Type B pancreatic cell (in vitro differentiated cells): ENCODE data around the gene DPP6. TPM values are rescaled to one million over a fixed set of nuclear protein-coding genes. Genes with fewer than 3 reads are reported as not detected.

Source experiments
- DNase-seq: peaks from one replicate; pipeline ENCODE4 v3.0.0; 2021; ENCODE audit warnings: mixed read lengths; ENCODE audit not compliant: unreplicated experiment; ENCODE audit errors: extremely low spot score
- H3K27ac Mint-ChIP-seq: 2 replicates; pipeline ENCODE4 v1.8.0; 2021; ENCODE audit warnings: mild to moderate bottlenecking, mixed read lengths
- H3K27me3 Mint-ChIP-seq: 2 replicates; pipeline ENCODE4 v1.8.0; 2021; ENCODE audit warnings: mixed read lengths
- H3K36me3 Mint-ChIP-seq: 2 replicates; pipeline ENCODE4 v1.8.0; 2021; ENCODE audit warnings: mixed read lengths
- H3K4me1 Mint-ChIP-seq: one replicate; pipeline ENCODE4 v1.8.0; 2021; ENCODE audit warnings: mixed read lengths; ENCODE audit not compliant: unreplicated experiment
- H3K4me3 Mint-ChIP-seq: 2 replicates; pipeline ENCODE4 v1.8.0; 2021; ENCODE audit warnings: mild to moderate bottlenecking, mixed read lengths
- H3K9me3 Mint-ChIP-seq: 2 replicates; pipeline ENCODE4 v1.8.0; 2021; ENCODE audit warnings: mixed read lengths
- total RNA-seq: library from RNA; stranded (reverse); gene quantifications from 2 replicates; pipeline ENCODE4 v1.2.1, GENCODE V29; 2021; ENCODE audit warnings: low replicate concordance
- TF ChIP-seq, protein P1 (sequence below): fragments of 200-600 bp; sonication (generic); conservative IDR thresholded peaks from 2 replicates; pipeline ENCODE4 v1.5.0; 2021; ENCODE audit warnings: antibody characterized with exemption, mild to moderate bottlenecking

Gene DPP6
- total RNA-seq, 1 donor from 2014 or later: 4.1 TPM

DNA sequence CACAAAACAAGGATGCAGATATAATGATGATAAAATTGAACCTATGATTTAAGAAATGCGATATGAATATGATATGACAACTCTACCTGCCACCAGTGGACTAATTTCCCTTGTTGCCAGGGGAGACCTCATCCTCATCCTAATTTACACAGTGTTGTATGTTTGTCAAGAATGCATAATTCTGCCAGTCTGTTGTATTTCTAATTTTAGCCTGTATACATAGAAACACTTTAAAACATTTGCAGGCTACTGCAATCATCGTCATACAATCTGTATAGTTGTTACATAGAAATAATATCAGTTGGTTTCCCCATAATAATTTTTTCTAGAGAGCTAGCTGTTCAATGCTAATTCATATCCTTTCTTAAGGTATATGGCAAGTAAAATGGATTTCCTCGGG lies 274.2 kb downstream of the DPP6 start:
- H3K9me3 Mint-ChIP-seq: peaks cover 4% of the 10 kb centered on the region
- H3K4me3 Mint-ChIP-seq: no peak overlapping the region
- no peaks in the 10 kb centered on the region for H3K36me3 Mint-ChIP-seq
- H3K27me3 Mint-ChIP-seq: peaks cover 3% of the 10 kb centered on the region
- TF ChIP-seq, protein P1, sequence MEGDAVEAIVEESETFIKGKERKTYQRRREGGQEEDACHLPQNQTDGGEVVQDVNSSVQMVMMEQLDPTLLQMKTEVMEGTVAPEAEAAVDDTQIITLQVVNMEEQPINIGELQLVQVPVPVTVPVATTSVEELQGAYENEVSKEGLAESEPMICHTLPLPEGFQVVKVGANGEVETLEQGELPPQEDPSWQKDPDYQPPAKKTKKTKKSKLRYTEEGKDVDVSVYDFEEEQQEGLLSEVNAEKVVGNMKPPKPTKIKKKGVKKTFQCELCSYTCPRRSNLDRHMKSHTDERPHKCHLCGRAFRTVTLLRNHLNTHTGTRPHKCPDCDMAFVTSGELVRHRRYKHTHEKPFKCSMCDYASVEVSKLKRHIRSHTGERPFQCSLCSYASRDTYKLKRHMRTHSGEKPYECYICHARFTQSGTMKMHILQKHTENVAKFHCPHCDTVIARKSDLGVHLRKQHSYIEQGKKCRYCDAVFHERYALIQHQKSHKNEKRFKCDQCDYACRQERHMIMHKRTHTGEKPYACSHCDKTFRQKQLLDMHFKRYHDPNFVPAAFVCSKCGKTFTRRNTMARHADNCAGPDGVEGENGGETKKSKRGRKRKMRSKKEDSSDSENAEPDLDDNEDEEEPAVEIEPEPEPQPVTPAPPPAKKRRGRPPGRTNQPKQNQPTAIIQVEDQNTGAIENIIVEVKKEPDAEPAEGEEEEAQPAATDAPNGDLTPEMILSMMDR: no peak
- H3K27ac Mint-ChIP-seq: no peak overlapping the region
- no peak for DNase-seq
- H3K4me1 Mint-ChIP-seq: no peaks in the 10 kb centered on the region

DNA sequence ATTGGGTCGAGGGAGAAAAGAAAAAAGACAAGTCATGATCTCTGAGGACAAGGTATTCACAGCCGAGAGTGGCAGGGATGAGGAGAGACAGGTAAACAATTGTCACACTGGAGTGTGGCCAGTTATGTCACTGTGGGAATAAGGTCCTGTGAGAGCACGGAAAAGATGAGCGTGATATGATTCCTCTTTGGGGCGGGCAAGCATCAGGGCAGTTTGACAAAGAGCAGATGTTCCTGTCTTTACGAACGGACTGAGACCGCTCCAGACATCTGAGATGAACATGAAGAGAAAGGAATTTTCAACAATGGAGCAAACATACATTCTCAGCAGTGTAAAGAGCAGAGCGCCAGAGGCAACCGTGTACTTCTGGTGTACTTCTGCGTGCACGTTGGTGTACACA lies 278.1 kb downstream of the DPP6 start:
- TF ChIP-seq, protein P1: no peak
- no peak for DNase-seq
- no peak overlapping the region for H3K4me3 Mint-ChIP-seq
- no peaks in the 10 kb centered on the region for H3K4me1 Mint-ChIP-seq
- H3K27me3 Mint-ChIP-seq: peaks cover 3% of the 10 kb centered on the region
- H3K27ac Mint-ChIP-seq: no peak overlapping the region
- peaks cover 4% of the 10 kb centered on the region for H3K9me3 Mint-ChIP-seq
- H3K36me3 Mint-ChIP-seq: no peaks in the 10 kb centered on the region

DNA sequence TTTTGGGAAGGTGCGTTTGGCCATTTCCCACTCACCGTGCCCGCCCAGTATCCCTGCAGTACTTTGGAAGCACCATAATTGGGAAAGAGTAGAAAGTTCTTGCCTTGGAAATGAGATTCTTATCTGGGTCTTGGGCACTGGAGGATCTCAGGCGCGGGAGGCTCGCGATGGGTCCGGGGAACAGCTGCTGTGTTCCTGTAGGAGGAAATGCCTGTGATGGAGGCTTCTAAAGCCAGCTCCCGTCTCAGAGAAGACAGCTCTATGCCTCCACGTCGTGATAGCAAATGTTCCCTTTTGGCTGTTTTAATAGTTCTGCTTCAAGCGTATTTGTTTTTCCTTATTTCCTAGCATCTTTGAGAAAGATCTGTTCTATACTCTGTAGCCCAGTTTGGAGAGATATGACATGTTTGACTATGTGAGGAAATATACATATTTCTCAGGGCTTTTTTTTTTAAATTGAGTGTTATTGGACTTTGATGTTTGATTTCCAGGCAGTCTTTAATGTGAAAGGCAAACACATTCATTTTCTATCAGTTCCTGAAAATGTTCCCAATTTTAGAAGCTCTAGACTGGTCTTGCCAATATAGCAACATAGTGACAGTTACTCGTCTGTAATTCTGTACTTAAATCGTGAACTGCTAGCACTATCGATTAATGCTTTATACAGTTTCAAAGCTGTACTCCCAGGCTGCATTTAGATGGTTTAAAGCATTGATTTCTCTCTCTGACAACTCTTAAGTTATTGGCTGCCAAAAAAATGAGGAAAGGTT lies 280.8 kb downstream of the DPP6 start:
- Mint-ChIP-seq H3K27ac (no peak overlapping the region), H3K9me3 (peaks cover 4% of the 10 kb centered on the region), H3K36me3 (no peaks in the 10 kb centered on the region), H3K4me3 (no peak overlapping the region), H3K27me3 (peaks cover 6% of the 10 kb centered on the region), H3K4me1 (no peaks in the 10 kb centered on the region)
- no peak for DNase-seq
- TF ChIP-seq, protein P1: no peak

DNA sequence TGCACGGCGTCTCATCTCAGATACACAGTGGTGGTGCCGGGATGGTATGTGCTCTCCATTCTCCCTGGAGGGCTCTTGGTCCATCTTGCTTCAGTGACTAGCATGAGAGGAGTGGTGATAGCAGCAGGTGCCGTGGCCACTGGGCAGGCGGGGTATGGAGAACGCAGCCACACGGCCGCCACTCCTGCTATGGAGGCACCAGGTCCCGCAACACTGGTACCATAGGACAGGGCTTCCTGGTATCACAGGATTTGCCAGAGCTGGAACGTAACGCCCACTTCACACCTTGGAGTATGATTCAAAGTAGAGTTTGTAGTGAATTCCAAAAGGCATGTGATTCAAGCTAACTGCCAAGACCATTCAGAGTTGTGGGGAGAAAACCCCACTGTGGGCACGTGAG lies 284.1 kb downstream of the DPP6 start:
- Mint-ChIP-seq H3K4me3 (no peak overlapping the region), H3K27me3 (peaks cover 6% of the 10 kb centered on the region), H3K9me3 (no peaks in the 10 kb centered on the region), H3K36me3 (no peaks in the 10 kb centered on the region), H3K4me1 (no peaks in the 10 kb centered on the region), H3K27ac (no peak overlapping the region)
- no peak for DNase-seq
- TF ChIP-seq, protein P1: no peak

DNA sequence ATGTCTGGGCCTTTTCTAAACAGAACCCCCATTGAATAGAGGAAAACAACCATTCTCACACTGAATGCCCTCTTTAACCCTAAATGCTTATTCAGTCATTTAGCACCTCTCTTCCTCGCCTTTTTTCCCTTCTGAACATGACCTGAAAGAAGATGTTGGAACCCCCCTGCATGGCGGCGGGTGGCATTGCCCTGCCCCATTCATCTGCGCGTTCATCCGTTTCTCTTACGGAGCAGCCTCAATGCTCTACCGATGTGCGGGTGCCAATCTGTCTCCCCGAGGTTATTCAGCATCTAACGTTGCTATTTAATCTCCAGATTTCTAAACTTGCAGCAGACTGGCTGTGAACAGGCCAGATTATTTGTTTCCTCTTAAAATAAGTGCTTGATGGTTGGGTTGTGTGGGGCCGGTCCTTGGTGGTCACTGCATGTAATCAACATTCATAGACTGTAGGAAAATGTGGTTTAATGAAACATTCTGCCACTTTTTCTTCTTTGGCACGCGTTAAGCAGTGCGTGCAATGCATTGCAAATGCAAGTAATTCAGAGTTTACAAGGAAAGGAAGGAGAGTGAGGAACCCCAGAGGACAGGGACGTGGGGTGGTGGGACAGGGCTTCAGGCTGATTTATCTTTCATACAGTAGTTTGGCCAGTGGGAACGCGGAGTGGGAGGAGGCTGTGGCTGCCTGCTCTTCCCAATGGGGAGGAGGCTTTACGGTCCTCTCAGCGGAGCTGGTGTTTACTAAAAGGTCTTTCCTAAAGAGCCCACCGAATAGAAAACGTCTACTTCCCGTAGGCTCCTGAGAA lies 286.7 kb downstream of the DPP6 start:
- H3K4me1 Mint-ChIP-seq: no peaks in the 10 kb centered on the region
- H3K27me3 Mint-ChIP-seq: peaks cover 3% of the 10 kb centered on the region
- no peak overlapping the region for H3K27ac Mint-ChIP-seq
- no peak overlapping the region for H3K4me3 Mint-ChIP-seq
- TF ChIP-seq, protein P1: no peak
- H3K36me3 Mint-ChIP-seq: no peaks in the 10 kb centered on the region
- no peaks in the 10 kb centered on the region for H3K9me3 Mint-ChIP-seq
- DNase-seq: no peak
